OCI-LY1 (cell line): ENCODE data around the gene TAB2.

Experiments used
- H2AFZ ChIP-seq: fragments of 200-600 bp; sonication (generic), shearing (Covaris generic); 2 replicates; pipeline ENCODE4 v1.6.0; 2014; ENCODE audit warnings: antibody characterized with exemption, mild to moderate bottlenecking, low read length
- H3F3A ChIP-seq: fragments of 200-600 bp; sonication (generic), shearing (Covaris generic); 2 replicates; pipeline ENCODE4 v1.6.0; 2014; ENCODE audit warnings: mild to moderate bottlenecking, antibody characterized with exemption, low read length, moderate library complexity; ENCODE audit not compliant: insufficient read depth
- H3K27ac ChIP-seq: fragments of 200-600 bp; sonication (generic); 2 replicates; pipeline ENCODE4 v1.5.1; 2014; ENCODE audit warnings: low read length, mixed run types, mild to moderate bottlenecking, low read depth; ENCODE audit not compliant: poor library complexity, severe bottlenecking
- H3K27me3 ChIP-seq: fragments of 200-600 bp; sonication (generic); 2 replicates; pipeline ENCODE4 v1.6.0; 2014; ENCODE audit warnings: antibody characterized with exemption, mild to moderate bottlenecking, low read length, moderate library complexity; ENCODE audit not compliant: insufficient read depth
- H3K36me3 ChIP-seq: fragments of 200-600 bp; sonication (generic); 2 replicates; pipeline ENCODE4 v1.6.1; 2014; ENCODE audit warnings: mild to moderate bottlenecking, antibody characterized with exemption, low read length, moderate library complexity, mixed read lengths; ENCODE audit not compliant: insufficient read depth
- H3K4me1 ChIP-seq: fragments of 200-600 bp; sonication (generic); 2 replicates; pipeline ENCODE4 v1.5.1; 2014; ENCODE audit warnings: mild to moderate bottlenecking, low read length, moderate library complexity; ENCODE audit not compliant: insufficient read depth, severe bottlenecking
- H3K4me2 ChIP-seq: fragments of 200-600 bp; sonication (generic), shearing (Covaris generic); 2 replicates; pipeline ENCODE4 v1.6.1; 2014; ENCODE audit warnings: low read length
- H3K4me3 ChIP-seq: fragments of 200-600 bp; sonication (generic); 2 replicates; pipeline ENCODE4 v1.5.1; 2014; ENCODE audit warnings: low read length, low read depth, mild to moderate bottlenecking, mixed read lengths; ENCODE audit not compliant: poor library complexity, severe bottlenecking
- H3K79me2 ChIP-seq: fragments of 200-600 bp; shearing (Covaris generic); 2 replicates; pipeline ENCODE4 v1.6.1; 2016; ENCODE audit warnings: mixed run types, low read length, mixed read lengths; ENCODE audit not compliant: insufficient read depth
- H3K9ac ChIP-seq: fragments of 200-600 bp; sonication (generic), shearing (Covaris generic); 2 replicates; pipeline ENCODE4 v1.6.1; 2014; ENCODE audit warnings: mild to moderate bottlenecking, low read length, mixed read lengths
- H3K9me2 ChIP-seq: fragments of 200-600 bp; sonication (generic), shearing (Covaris generic); 2 replicates; pipeline ENCODE4 v1.6.1; 2014; ENCODE audit warnings: low read depth, mild to moderate bottlenecking, low read length, mixed read lengths
- H3K9me3 ChIP-seq: fragments of 200-600 bp; shearing (Covaris generic); 2 replicates; pipeline ENCODE4 v1.6.1; 2014; ENCODE audit warnings: low read length, mixed read lengths
- H4K20me1 ChIP-seq: fragments of 200-600 bp; sonication (generic), shearing (Covaris generic); 2 replicates; pipeline ENCODE4 v1.6.0; 2016; ENCODE audit warnings: mild to moderate bottlenecking, low read length; ENCODE audit not compliant: insufficient read depth
- CTCF ChIP-seq: fragments of 200-600 bp; sonication (generic), shearing (Covaris generic); IDR thresholded peaks from 2 replicates; pipeline ENCODE4 v1.5.1; 2017; ENCODE audit warnings: mild to moderate bottlenecking, antibody characterized with exemption, low read length, moderate library complexity, mixed read lengths
- EZH2 ChIP-seq: fragments of 200-600 bp; sonication (generic), shearing (Covaris generic); IDR thresholded peaks from 2 replicates; pipeline ENCODE4 v1.8.0; 2017; ENCODE audit warnings: borderline replicate concordance, mixed run types, mild to moderate bottlenecking, antibody characterized with exemption, low read length, moderate library complexity, mixed read lengths

The TAB2 gene

GRCh38 chr6:149330133-149330532 lies 12.6 kb downstream of the TAB2 start:
- peaks cover 32% of the 10 kb centered on the region for H3K4me1 ChIP-seq
- H3K9me3 ChIP-seq, result no peaks in the 10 kb centered on the region
- H2AFZ ChIP-seq, result no peak overlapping the region
- no peaks in the 10 kb centered on the region for H3K9me2 ChIP-seq
- H3K27me3 ChIP-seq, result no peaks in the 10 kb centered on the region
- 0 out of 2 replicates have a peak, but pooled peaks cover 1% of the 10 kb centered on the region for H3K36me3 ChIP-seq
- no peak overlapping the region for H3K4me2 ChIP-seq
- H3F3A ChIP-seq, result no peaks in the 10 kb centered on the region
- no peak for TF ChIP-seq CTCF
- no peak for TF ChIP-seq EZH2
- H3K79me2 ChIP-seq, result peaks cover 100% of the 10 kb centered on the region
- H3K9ac ChIP-seq, result no peak overlapping the region
- H3K27ac ChIP-seq, result no peak overlapping the region
- H4K20me1 ChIP-seq, result 0 out of 2 replicates have a peak, but pooled peaks cover 9% of the 10 kb centered on the region
- H3K4me3 ChIP-seq, result no peak overlapping the region

- peak overlapping the region; percentile 10; the same call in 1 of the 2 replicates for H3K9ac ChIP-seq
- H3K9me3 ChIP-seq, result no peaks in the 10 kb centered on the region
- H3K4me3 ChIP-seq, result no peak overlapping the region
- H4K20me1 ChIP-seq, result 0 out of 2 replicates have a peak, but pooled peaks cover 9% of the 10 kb centered on the region
- H3K4me1 ChIP-seq, result peaks cover 42% of the 10 kb centered on the region
- no peak overlapping the region for H2AFZ ChIP-seq
- H3K4me2 ChIP-seq, result peak overlapping the region; percentile 6; the same call in 1 of the 2 replicates
- H3K36me3 ChIP-seq, result no peaks in the 10 kb centered on the region
- no peaks in the 10 kb centered on the region for H3K27me3 ChIP-seq
- peaks cover 100% of the 10 kb centered on the region for H3K79me2 ChIP-seq
- H3K27ac ChIP-seq, result no peak overlapping the region
- no peak for TF ChIP-seq CTCF
- TF ChIP-seq EZH2, result no peak
- no peaks in the 10 kb centered on the region for H3K9me2 ChIP-seq
- no peaks in the 10 kb centered on the region for H3F3A ChIP-seq
Measured at GRCh38 chr6:149331043-149331807, 13.7 kb downstream of the TAB2 start.

GRCh38 chr6:149331871-149332270 lies 14.4 kb downstream of the TAB2 start:
- H3K36me3 ChIP-seq, result no peaks in the 10 kb centered on the region
- H3K9ac ChIP-seq, result no peak overlapping the region
- peaks cover 49% of the 10 kb centered on the region for H3K4me1 ChIP-seq
- 0 out of 2 replicates have a peak, but pooled peaks cover 9% of the 10 kb centered on the region for H4K20me1 ChIP-seq
- H3K9me2 ChIP-seq, result no peaks in the 10 kb centered on the region
- no peak overlapping the region for H3K27ac ChIP-seq
- peaks cover 100% of the 10 kb centered on the region for H3K79me2 ChIP-seq
- no peak overlapping the region for H3K4me3 ChIP-seq
- H3K27me3 ChIP-seq, result no peaks in the 10 kb centered on the region
- peak overlapping the region; percentile 6; the same call in 1 of the 2 replicates for H3K4me2 ChIP-seq
- H3K9me3 ChIP-seq, result no peaks in the 10 kb centered on the region
- no peak overlapping the region for H2AFZ ChIP-seq
- no peak for TF ChIP-seq CTCF
- no peak for TF ChIP-seq EZH2
- no peaks in the 10 kb centered on the region for H3F3A ChIP-seq
